CD4-positive, alpha-beta T cell (primary cell): ENCODE measurements around the gene SEMA3D. TPM values are rescaled to one million over a fixed set of nuclear protein-coding genes. Genes with fewer than 3 reads are reported as not detected.

Experiments
- ATAC-seq: fragments of 200-7000 bp; cut with Tn5 transposase; one replicate; pipeline ENCODE4 v1.10.0; 2022; ENCODE audit warnings: mild to moderate bottlenecking; ENCODE audit not compliant: poor library complexity
- CTCF ChIA-PET: fragments of 350-600 bp; sonication (Branson Sonifier 250); formaldehyde crosslinking; loops from one replicate; lab custom pipeline; 2021; ENCODE audit warnings: antibody characterized with exemption, inconsistent platforms; lab: Charles Lee
- POLR2A ChIA-PET: fragments of 350-600 bp; sonication (Branson Sonifier 250); formaldehyde crosslinking; loops from one replicate; lab custom pipeline; 2021; ENCODE audit warnings: antibody characterized with exemption, inconsistent platforms; lab: Charles Lee
- DNase-seq, 14 experiments: peaks; one replicate each; pipeline ENCODE4 v3.0.0-alpha.2; 2013 to 2020; ENCODE audit warnings: mixed read lengths in 2 of 14
- H3K27ac ChIP-seq, 2 donors: one replicate each; pipeline versions ENCODE4 v1.5.1 to v1.7.0; 2013; ENCODE audit warnings: low read length in 2 of 2, low read depth in 1 of 2, mild to moderate bottlenecking in 1 of 2
- H3K27me3 ChIP-seq, 2 experiments: 1 replicate in 1 of 2; 2 replicates in 1 of 2; pipeline versions ENCODE4 v1.6.1 to v1.7.0; 2013; ENCODE audit warnings: low read length in 2 of 2, control low read depth in 1 of 2, mild to moderate bottlenecking in 1 of 2, moderate library complexity in 1 of 2; ENCODE audit not compliant: insufficient read depth in 2 of 2, control insufficient read depth in 1 of 2
- H3K36me3 ChIP-seq: one replicate; pipeline ENCODE4 v1.6.1; 2013; ENCODE audit warnings: low read length, control low read depth; ENCODE audit not compliant: insufficient read depth
- H3K4me1 ChIP-seq: one replicate; pipeline ENCODE4 v1.6.1; 2013; ENCODE audit warnings: low read length, control low read depth; ENCODE audit not compliant: insufficient read depth
- H3K4me3 ChIP-seq: one replicate; pipeline ENCODE4 v1.5.1; 2013; ENCODE audit warnings: mild to moderate bottlenecking, low read length, moderate library complexity
- H3K9me3 ChIP-seq, 2 experiments: 1 replicate in 1 of 2; 2 replicates in 1 of 2; pipeline versions ENCODE4 v1.6.1 to v1.7.0; 2013; ENCODE audit warnings: low read length in 2 of 2, mild to moderate bottlenecking in 2 of 2, control low read depth in 1 of 2, moderate library complexity in 1 of 2; ENCODE audit not compliant: control insufficient read depth in 1 of 2, insufficient read depth in 1 of 2
- H3K27ac Mint-ChIP-seq: one replicate; pipeline ENCODE4 v1.8.0; 2020; ENCODE audit warnings: mixed read lengths
- H3K27me3 Mint-ChIP-seq: one replicate; pipeline ENCODE4 v1.8.0; 2021; ENCODE audit warnings: mixed read lengths
- H3K36me3 Mint-ChIP-seq: one replicate; pipeline ENCODE4 v1.8.0; 2021; ENCODE audit warnings: low read depth, mixed read lengths
- H3K4me1 Mint-ChIP-seq: one replicate; pipeline ENCODE4 v1.8.0; 2021; ENCODE audit warnings: low read depth, mixed read lengths
- H3K4me3 Mint-ChIP-seq: one replicate; pipeline ENCODE4 v1.8.0; 2020; ENCODE audit warnings: mild to moderate bottlenecking, mixed read lengths
- H3K9me3 Mint-ChIP-seq: one replicate; pipeline ENCODE4 v1.8.0; 2020; ENCODE audit warnings: mixed read lengths
- intact Hi-C, 2 experiments: fragments of 100-400 bp; cut with DNase I in 1 of 2; cut with micrococcal nuclease in 1 of 2; formaldehyde crosslinking; loops; one replicate each; pipeline versions ENCODE4 v1.15.1 to v1.9.0; 2023 to 2025; cut with DNase I, micrococcal nuclease
- total RNA-seq, 174 experiments: library from RNA in 2 of 174; stranded (reverse) in 2 of 174; gene quantifications; one replicate each; pipeline ENCODE4 v1.2.3 and lab custom pipeline; 2021 to 2026
- TF ChIP-seq, protein P1 (sequence below): fragments of 200-600 bp; IDR thresholded peaks from one replicate; pipeline ENCODE4 v1.8.0; 2022; ENCODE audit warnings: antibody characterized with exemption, mild to moderate bottlenecking

SEMA3D gene
- total RNA-seq, 2 experiments from 2014 or later = not detected

- H3K36me3 Mint-ChIP-seq = no peaks in the 10 kb centered on the region
- TF ChIP-seq, protein P1, sequence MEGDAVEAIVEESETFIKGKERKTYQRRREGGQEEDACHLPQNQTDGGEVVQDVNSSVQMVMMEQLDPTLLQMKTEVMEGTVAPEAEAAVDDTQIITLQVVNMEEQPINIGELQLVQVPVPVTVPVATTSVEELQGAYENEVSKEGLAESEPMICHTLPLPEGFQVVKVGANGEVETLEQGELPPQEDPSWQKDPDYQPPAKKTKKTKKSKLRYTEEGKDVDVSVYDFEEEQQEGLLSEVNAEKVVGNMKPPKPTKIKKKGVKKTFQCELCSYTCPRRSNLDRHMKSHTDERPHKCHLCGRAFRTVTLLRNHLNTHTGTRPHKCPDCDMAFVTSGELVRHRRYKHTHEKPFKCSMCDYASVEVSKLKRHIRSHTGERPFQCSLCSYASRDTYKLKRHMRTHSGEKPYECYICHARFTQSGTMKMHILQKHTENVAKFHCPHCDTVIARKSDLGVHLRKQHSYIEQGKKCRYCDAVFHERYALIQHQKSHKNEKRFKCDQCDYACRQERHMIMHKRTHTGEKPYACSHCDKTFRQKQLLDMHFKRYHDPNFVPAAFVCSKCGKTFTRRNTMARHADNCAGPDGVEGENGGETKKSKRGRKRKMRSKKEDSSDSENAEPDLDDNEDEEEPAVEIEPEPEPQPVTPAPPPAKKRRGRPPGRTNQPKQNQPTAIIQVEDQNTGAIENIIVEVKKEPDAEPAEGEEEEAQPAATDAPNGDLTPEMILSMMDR = no peak
- peaks cover 3% of the 10 kb centered on the region for H3K27me3 Mint-ChIP-seq
- no peak overlapping the region for H3K27ac ChIP-seq
- no peaks in the 10 kb centered on the region for H3K4me1 ChIP-seq
- no peaks in the 10 kb centered on the region for H3K27me3 ChIP-seq
- H3K9me3 ChIP-seq = no peaks in the 10 kb centered on the region
- no peak overlapping the region for H3K4me3 ChIP-seq
- POLR2A ChIA-PET = no interaction called here
- H3K4me3 Mint-ChIP-seq = no peak overlapping the region
- ATAC-seq (no peak), DNase-seq (no peak)
- H3K36me3 ChIP-seq = no peaks in the 10 kb centered on the region
- no peaks in the 10 kb centered on the region for H3K4me1 Mint-ChIP-seq
- CTCF ChIA-PET = no interaction called here
- H3K27ac Mint-ChIP-seq = no peak overlapping the region
- intact Hi-C loops = loop anchor here (1.0 to 2.0 kb wide), 3 partner anchors 1048 to 1088 kb away; no protein-coding TSS in a partner anchor
- H3K9me3 Mint-ChIP-seq = no peaks in the 10 kb centered on the region
Measured at GRCh38 chr7:85023916-85024315, 162.9 kb downstream of the SEMA3D start.

- Mint-ChIP-seq H3K27me3 (peaks cover 3% of the 10 kb centered on the region), H3K4me3 (no peak overlapping the region), H3K4me1 (no peaks in the 10 kb centered on the region), H3K36me3 (no peaks in the 10 kb centered on the region), H3K9me3 (no peaks in the 10 kb centered on the region), H3K27ac (no peak overlapping the region)
- ChIA-PET CTCF (no interaction called here), POLR2A (no interaction called here)
- ATAC-seq (no peak), DNase-seq (peak in 5 of 14 experiments; percentile 4 to 53 (median 38))
- Histone ChIP-seq H3K4me1 (no peaks in the 10 kb centered on the region), H3K27ac (no peak overlapping the region), H3K9me3 (no peaks in the 10 kb centered on the region), H3K4me3 (no peak overlapping the region), H3K36me3 (no peaks in the 10 kb centered on the region), H3K27me3 (no peaks in the 10 kb centered on the region)
- intact Hi-C loops = loop anchor here (1.0 to 2.0 kb wide), 3 partner anchors 1047 to 1087 kb away; no protein-coding TSS in a partner anchor
- TF ChIP-seq, protein P1 = peak; percentile 68
Measured at GRCh38 chr7:85023066-85023712, 163.7 kb downstream of the SEMA3D start.

- Mint-ChIP-seq H3K27me3 (peaks cover 3% of the 10 kb centered on the region), H3K4me3 (no peak overlapping the region), H3K4me1 (no peaks in the 10 kb centered on the region), H3K9me3 (no peaks in the 10 kb centered on the region), H3K27ac (no peak overlapping the region), H3K36me3 (no peaks in the 10 kb centered on the region)
- CTCF ChIA-PET = no interaction called here
- Histone ChIP-seq H3K36me3 (no peaks in the 10 kb centered on the region), H3K27me3 (no peaks in the 10 kb centered on the region), H3K4me3 (no peak overlapping the region), H3K4me1 (no peaks in the 10 kb centered on the region), H3K9me3 (no peaks in the 10 kb centered on the region), H3K27ac (no peak overlapping the region)
- DNase-seq (no peak), ATAC-seq (no peak)
- intact Hi-C loops = loop anchor here in 1 of 2 experiments (1.0 to 2.0 kb wide), 2 partner anchors 1049 to 1085 kb away; no protein-coding TSS in a partner anchor
- POLR2A ChIA-PET = no interaction called here
- TF ChIP-seq, protein P1 = no peak
Measured at GRCh38 chr7:85022064-85022697, 164.7 kb downstream of the SEMA3D start.
